Loucy (cell line): ENCODE measurements around the gene MYO7B.

ENCODE experiments used
- H2AFZ ChIP-seq: fragments of 200-600 bp; sonication (generic); 2 replicates; pipeline ENCODE4 v1.6.0; 2016; ENCODE audit warnings: antibody characterized with exemption, mild to moderate bottlenecking, low read length, moderate library complexity
- H3F3A ChIP-seq: fragments of 200-600 bp; 2 replicates; pipeline ENCODE4 v1.6.0; 2016; ENCODE audit warnings: antibody characterized with exemption, low read depth, mild to moderate bottlenecking
- H3K27me3 ChIP-seq: fragments of 200-600 bp; sonication (generic); 2 replicates; pipeline ENCODE4 v1.6.1; 2014; ENCODE audit warnings: low read length, mild to moderate bottlenecking; ENCODE audit not compliant: insufficient read depth, poor library complexity, severe bottlenecking
- H3K36me3 ChIP-seq: fragments of 200-600 bp; sonication (generic); 2 replicates; pipeline ENCODE4 v1.6.1; 2016; ENCODE audit warnings: low read length; ENCODE audit not compliant: insufficient read depth
- H3K4me1 ChIP-seq: fragments of 200-600 bp; sonication (generic); 2 replicates; pipeline ENCODE4 v1.5.1; 2014; ENCODE audit warnings: low read length, mild to moderate bottlenecking; ENCODE audit not compliant: insufficient read depth, poor library complexity, severe bottlenecking
- H3K4me2 ChIP-seq: fragments of 200-600 bp; sonication (generic); 2 replicates; pipeline ENCODE4 v1.6.0; 2014; ENCODE audit warnings: antibody characterized with exemption, low read length, low read depth, mild to moderate bottlenecking; ENCODE audit not compliant: poor library complexity, severe bottlenecking
- H3K4me3 ChIP-seq: fragments of 200-600 bp; sonication (generic); 2 replicates; pipeline ENCODE4 v1.5.1; 2014; ENCODE audit warnings: low read length, mild to moderate bottlenecking, mixed read lengths; ENCODE audit not compliant: poor library complexity, severe bottlenecking
- H3K79me2 ChIP-seq: fragments of 200-600 bp; sonication (generic); 2 replicates; pipeline ENCODE4 v1.6.1; 2014; ENCODE audit warnings: low read length; ENCODE audit not compliant: insufficient read depth
- H3K9ac ChIP-seq: fragments of 200-600 bp; sonication (generic); 2 replicates; pipeline ENCODE4 v1.6.0; 2014; ENCODE audit warnings: mild to moderate bottlenecking, low read depth, low read length, moderate library complexity; ENCODE audit not compliant: poor library complexity, severe bottlenecking
- H3K9me2 ChIP-seq: fragments of 200-600 bp; sonication (generic); replicated peaks from 2 replicates; pipeline ENCODE4 v1.6.1; 2016; ENCODE audit warnings: low read depth, low read length, mixed read lengths
- H3K9me3 ChIP-seq: fragments of 200-600 bp; sonication (generic); 2 replicates; pipeline ENCODE4 v1.6.1; 2014; ENCODE audit warnings: mild to moderate bottlenecking, antibody characterized with exemption, low read length, low read depth; ENCODE audit not compliant: insufficient read depth
- H4K20me1 ChIP-seq: fragments of 200-600 bp; sonication (generic); 2 replicates; pipeline ENCODE4 v1.6.0; 2014; ENCODE audit warnings: antibody characterized with exemption, low read length, mild to moderate bottlenecking; ENCODE audit not compliant: insufficient read depth, poor library complexity, severe bottlenecking
- CTCF ChIP-seq: fragments of 200-600 bp; sonication (generic); conservative IDR thresholded peaks from 2 replicates; pipeline ENCODE4 v1.5.1; 2014; ENCODE audit warnings: mild to moderate bottlenecking, antibody characterized with exemption, low read length
- EZH2phosphoT487 ChIP-seq: fragments of 200-600 bp; IDR thresholded peaks from 2 replicates; pipeline ENCODE4 v1.6.1; 2018; ENCODE audit warnings: antibody characterized with exemption, mild to moderate bottlenecking, moderate library complexity, borderline replicate concordance

MYO7B gene

DNA sequence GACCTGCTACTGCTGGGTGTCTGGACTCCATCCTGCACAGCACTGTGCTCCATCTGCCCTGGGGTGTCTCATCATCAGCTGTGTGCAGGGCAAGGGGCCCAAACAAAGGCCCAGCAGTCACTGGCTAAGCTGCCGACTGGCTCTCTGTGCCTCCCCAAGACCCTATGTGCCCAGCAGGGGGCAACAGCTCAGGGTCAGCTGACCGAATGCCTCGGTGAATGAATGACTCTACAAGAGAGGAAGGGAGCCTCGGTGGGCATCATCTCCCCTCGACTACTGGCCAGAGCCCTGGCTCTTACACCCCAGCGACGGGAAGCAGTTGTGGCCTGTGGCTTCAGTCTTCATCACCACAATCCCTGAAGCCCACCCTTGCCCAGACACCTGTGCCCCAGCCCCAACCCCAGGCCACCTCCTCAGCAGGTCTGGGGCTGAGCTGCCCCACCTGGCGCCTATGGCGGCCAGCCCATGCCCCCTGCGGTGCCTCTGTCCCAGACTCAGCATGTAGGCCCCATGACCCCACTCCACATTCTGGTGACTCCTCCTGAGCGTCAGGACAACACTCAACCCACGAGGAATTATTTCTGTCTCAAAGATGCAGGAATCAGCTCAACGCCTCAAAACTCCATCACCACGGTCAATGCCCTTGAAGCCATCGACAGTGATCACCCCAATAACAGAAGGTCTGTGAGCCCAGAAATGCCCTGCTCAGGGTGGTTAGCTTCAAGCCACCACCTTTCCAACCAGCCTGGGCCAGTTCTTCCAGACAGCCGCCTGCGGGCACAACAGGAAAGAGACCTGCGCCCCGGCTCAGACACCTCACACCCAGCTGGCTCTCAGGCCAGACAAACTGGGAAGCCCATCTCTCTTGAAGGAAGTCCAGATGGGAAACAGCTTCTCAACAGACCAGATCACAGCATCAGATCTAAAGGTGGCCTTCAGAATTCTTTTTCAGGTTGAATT is 108.9 kb downstream of the MYO7B start:
- TF ChIP-seq EZH2phosphoT487 = no peak
- peak; percentile 50 for TF ChIP-seq CTCF
- H3K4me1 ChIP-seq = peaks cover 62% of the 10 kb centered on the region

DNA sequence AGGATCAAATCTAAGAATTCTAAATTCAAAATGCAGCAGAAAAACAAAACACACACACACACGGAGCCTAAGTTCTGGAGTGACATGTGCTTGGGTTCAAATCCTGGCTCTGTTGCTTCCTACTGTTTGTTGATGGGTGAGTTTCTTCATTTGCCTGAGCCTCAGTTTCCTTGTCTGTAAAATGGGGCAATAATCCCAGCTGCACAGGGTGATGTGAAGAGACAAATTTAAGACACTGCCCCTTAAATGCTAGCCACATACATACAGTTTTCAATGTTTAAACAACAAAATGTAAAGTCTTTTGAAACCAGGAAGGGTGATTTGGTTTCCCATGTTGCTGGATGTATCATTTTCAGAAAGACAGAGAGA is 109.5 kb downstream of the MYO7B start:
- no peak for TF ChIP-seq CTCF
- no peak for TF ChIP-seq EZH2phosphoT487
- H3F3A ChIP-seq = no peaks in the 10 kb centered on the region
- H3K4me2 ChIP-seq = no peak overlapping the region
- H3K36me3 ChIP-seq = no peaks in the 10 kb centered on the region
- no peak overlapping the region for H3K9ac ChIP-seq
- H3K4me3 ChIP-seq = no peak overlapping the region
- H2AFZ ChIP-seq = no peak overlapping the region
- peaks cover 59% of the 10 kb centered on the region for H3K4me1 ChIP-seq
- no peaks in the 10 kb centered on the region for H3K9me3 ChIP-seq
- no peaks in the 10 kb centered on the region for H3K27me3 ChIP-seq
- H3K79me2 ChIP-seq = peaks cover 12% of the 10 kb centered on the region; the same call in 1 of the 2 replicates
- H4K20me1 ChIP-seq = no peaks in the 10 kb centered on the region
- no peaks in the 10 kb centered on the region for H3K9me2 ChIP-seq

More for the DNA sequence above, 108.9 kb downstream of the MYO7B start:
- no peaks in the 10 kb centered on the region for H3K27me3 ChIP-seq
- H3K9me3 ChIP-seq = no peaks in the 10 kb centered on the region
- H3K36me3 ChIP-seq = no peaks in the 10 kb centered on the region
- no peaks in the 10 kb centered on the region for H3F3A ChIP-seq
- H3K9me2 ChIP-seq = no peaks in the 10 kb centered on the region
- H3K4me3 ChIP-seq = no peak overlapping the region
- H2AFZ ChIP-seq = no peak overlapping the region
- peaks cover 19% of the 10 kb centered on the region; the same call in 1 of the 2 replicates for H3K79me2 ChIP-seq
- H3K9ac ChIP-seq = peak overlapping the region; percentile 38
- H4K20me1 ChIP-seq = no peaks in the 10 kb centered on the region
- no peak overlapping the region for H3K4me2 ChIP-seq

DNA sequence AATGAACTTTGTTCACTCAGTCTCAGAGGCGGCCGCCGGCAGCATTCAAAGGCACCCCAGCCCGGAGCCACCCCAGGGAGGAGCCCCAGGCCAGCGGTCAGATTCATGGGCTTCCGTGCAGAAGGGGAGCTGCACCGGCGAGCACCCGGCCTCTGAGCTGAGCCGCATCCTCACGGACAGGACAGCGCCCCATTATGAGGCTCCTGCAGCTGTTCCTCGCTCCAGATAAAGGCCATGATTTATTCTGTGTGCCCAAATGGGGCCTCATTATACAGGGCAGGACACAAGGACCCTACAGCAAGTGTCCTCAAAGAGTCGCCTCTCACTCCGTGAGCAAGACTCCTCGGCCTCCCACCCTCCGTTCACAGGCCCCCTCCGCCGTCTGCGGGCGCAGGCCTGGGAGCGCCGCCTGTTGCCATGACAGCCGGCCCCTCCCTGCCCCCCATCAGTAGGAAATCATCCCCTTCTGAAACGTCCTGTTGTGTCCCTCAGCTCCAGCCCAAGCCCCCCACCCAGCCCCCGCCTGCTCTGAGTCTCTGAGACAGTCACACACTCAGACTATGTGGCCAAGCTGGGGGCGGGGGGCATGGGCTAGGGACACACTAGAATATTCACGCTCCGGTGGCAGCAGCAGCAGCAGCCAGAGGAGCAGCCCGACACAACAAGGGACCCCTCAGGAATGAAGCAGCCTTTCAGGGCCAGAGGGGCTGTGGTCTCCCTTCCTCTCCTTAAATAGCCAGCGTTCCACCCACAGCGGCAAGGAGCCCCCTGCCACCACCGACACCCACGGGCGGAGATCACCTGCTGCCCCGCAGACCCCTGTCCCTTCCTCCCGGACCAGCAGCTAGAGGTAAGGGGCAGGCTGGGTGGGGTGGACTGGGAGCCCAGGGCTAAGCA is 110.2 kb downstream of the MYO7B start, which contains the start of gene GPR17:
Gene GPR17, plus strand, starts transcription at position 759 of the 897 bp plus-strand sequence. CDS start 4,583 bp downstream, outside the sequence.
- H3K9me3 ChIP-seq = no peaks in the 10 kb centered on the region
- no peak within 1 kb of the TSS for H2AFZ ChIP-seq
- TF ChIP-seq CTCF = no peak
- no peaks in the 10 kb centered on the region for H4K20me1 ChIP-seq
- no peaks in the 10 kb centered on the region for H3K9me2 ChIP-seq
- no peaks in the 10 kb centered on the region for H3K36me3 ChIP-seq
- H3K4me3 ChIP-seq = no peak within 1 kb of the TSS
- H3K9ac ChIP-seq = no peak within 1 kb of the TSS
- H3K4me2 ChIP-seq = no peak within 1 kb of the TSS
- H3K79me2 ChIP-seq = peaks cover 10% of the 10 kb centered on the region; the same call in 1 of the 2 replicates
- peaks cover 54% of the 10 kb centered on the region for H3K4me1 ChIP-seq
- H3F3A ChIP-seq = no peaks in the 10 kb centered on the region
- no peaks in the 10 kb centered on the region for H3K27me3 ChIP-seq
